Measurements from ENCODE around the gene ROCK2.
A peak's percentile ranks its signal among the peaks of the same experiment; 100 is the strongest.
"Not testable (repeated sequence)": the region's sequence is repeated elsewhere in the genome, so short reads cannot be mapped to it uniquely, and the experiment has no call there.

ROCK2 gene

GRCh38 chr2:11242542-11243174, 101.8 kb downstream of the ROCK2 start:
- no peaks in the 10 kb centered on the region for H3K27me3 ChIP-seq (replicated peaks; ENCODE audit: control insufficient read depth, insufficient read depth, low read length)
- no peak overlapping the region for H3K9ac ChIP-seq (ENCODE audit: low read length)
- no peaks in the 10 kb centered on the region for H3K9me3 ChIP-seq (ENCODE audit: control insufficient read depth, low read length)
- peaks cover 3% of the 10 kb centered on the region for H3K4me1 ChIP-seq (ENCODE audit: control insufficient read depth, insufficient read depth, low read length)
- H3K4me3 ChIP-seq (ENCODE audit: low read length) = no peak overlapping the region
- H3K36me3 ChIP-seq (ENCODE audit: control insufficient read depth, insufficient read depth, low read length, severe bottlenecking) = peaks cover 55% of the 10 kb centered on the region
- no peak for DNase-seq (ENCODE audit: low read depth)

GRCh38 chr2:11241412-11242203, 102.8 kb downstream of the ROCK2 start:
- DNase-seq (ENCODE audit: low read depth) = no peak
- H3K4me1 ChIP-seq (ENCODE audit: control insufficient read depth, insufficient read depth, low read length) = peaks cover 3% of the 10 kb centered on the region
- no peak overlapping the region for H3K4me3 ChIP-seq (ENCODE audit: low read length)
- H3K27me3 ChIP-seq (replicated peaks; ENCODE audit: control insufficient read depth, insufficient read depth, low read length) = no peaks in the 10 kb centered on the region
- H3K9ac ChIP-seq (ENCODE audit: low read length) = no peak overlapping the region
- H3K9me3 ChIP-seq (ENCODE audit: control insufficient read depth, low read length) = no peaks in the 10 kb centered on the region
- peaks cover 44% of the 10 kb centered on the region for H3K36me3 ChIP-seq (ENCODE audit: control insufficient read depth, insufficient read depth, low read length, severe bottlenecking)

DNA sequence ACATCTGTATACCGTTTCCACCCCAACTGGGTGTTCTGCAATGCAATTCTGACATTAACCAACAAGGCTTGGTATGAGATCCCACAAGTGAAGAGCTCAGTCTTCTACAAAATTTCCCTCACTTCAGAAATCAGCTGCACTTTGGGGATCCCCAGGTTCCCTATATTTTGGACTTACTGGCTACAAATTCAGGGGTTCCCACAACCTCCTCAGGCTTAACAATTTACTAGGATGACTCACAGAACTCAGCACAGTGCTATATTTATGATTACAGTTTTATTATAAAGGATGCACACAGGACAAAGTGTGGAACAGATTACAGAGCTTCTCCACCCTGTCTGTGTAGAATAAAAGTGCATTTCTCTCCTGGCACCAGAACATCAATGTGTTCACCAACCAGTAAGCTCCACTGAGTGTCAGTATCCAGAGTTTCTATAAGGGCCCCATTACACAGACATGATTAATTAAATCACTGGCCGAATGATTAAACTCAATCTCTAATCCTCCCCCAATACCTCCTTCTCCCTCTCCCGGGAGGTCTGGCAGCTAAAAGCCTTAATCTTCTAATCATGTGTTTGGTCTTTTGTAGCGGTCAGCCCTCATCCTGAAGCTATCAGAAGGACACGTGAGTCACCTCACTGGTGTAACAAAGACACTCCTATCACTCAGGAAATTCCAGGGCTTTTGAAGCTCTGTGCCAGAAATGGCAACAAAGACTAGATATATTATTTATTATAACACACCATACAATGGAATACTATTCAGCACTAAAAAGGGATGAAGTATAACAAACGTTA, 104.6 kb downstream of the ROCK2 start:
- DNase-seq (ENCODE audit: low read depth) = no peak
- H3K4me3 ChIP-seq (ENCODE audit: low read length) = no peak overlapping the region

DNA sequence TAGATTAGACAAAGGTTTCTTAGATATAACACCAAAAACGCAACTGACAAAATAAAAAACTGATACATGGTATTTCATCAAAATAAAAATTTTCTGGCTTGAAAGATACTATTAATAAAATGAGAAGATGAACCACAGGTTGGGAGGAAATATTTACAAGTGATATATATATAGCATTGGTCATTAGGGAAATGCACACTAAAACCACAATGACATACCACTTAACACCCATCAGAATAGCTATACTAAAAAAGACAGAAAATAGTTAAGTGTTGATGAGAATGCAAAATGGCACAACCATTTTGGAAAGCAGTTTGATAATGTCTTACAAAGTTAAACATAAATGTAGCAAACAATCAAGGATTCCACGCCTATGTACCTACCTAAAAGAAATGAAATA, 105.3 kb downstream of the ROCK2 start:
- Histone ChIP-seq H3K4me3 (ENCODE audit: low read length) (no peak overlapping the region), H3K27me3 (replicated peaks; ENCODE audit: control insufficient read depth, insufficient read depth, low read length) (no peaks in the 10 kb centered on the region), H3K36me3 (ENCODE audit: control insufficient read depth, insufficient read depth, low read length, severe bottlenecking) (peaks cover 51% of the 10 kb centered on the region), H3K9ac (ENCODE audit: low read length) (no peak overlapping the region), H3K4me1 (ENCODE audit: control insufficient read depth, insufficient read depth, low read length) (peaks cover 11% of the 10 kb centered on the region), H3K9me3 (ENCODE audit: control insufficient read depth, low read length) (no peaks in the 10 kb centered on the region)
- no peak for DNase-seq (ENCODE audit: low read depth)

More for the DNA sequence above, 104.6 kb downstream of the ROCK2 start:
- no peak overlapping the region for H3K9ac ChIP-seq (ENCODE audit: low read length)
- H3K27me3 ChIP-seq (replicated peaks; ENCODE audit: control insufficient read depth, insufficient read depth, low read length) = no peaks in the 10 kb centered on the region
- H3K4me1 ChIP-seq (ENCODE audit: control insufficient read depth, insufficient read depth, low read length) = peaks cover 11% of the 10 kb centered on the region
- H3K9me3 ChIP-seq (ENCODE audit: control insufficient read depth, low read length) = no peaks in the 10 kb centered on the region
- H3K36me3 ChIP-seq (ENCODE audit: control insufficient read depth, insufficient read depth, low read length, severe bottlenecking) = peaks cover 48% of the 10 kb centered on the region

DNA sequence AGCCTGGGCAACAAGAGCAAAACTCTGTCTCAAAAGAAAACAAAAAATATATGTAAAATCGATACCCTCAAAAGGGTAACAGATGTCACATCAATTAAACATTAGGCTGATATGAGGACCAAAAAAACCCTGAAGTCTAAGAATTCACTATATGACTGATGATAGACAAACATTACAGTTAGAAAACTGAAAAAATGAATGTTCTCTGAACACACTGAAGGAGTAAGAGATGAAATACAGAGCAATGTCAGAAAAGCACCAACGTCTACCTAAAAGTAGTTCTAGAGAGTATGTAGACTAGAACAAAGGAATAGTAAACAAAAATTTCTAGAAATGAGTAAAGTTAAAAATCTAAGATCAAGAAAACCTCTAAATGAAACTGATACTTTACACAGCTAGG, 107.3 kb downstream of the ROCK2 start:
- Histone ChIP-seq H3K4me1 (ENCODE audit: control insufficient read depth, insufficient read depth, low read length) (peaks cover 9% of the 10 kb centered on the region), H3K27me3 (replicated peaks; ENCODE audit: control insufficient read depth, insufficient read depth, low read length) (no peaks in the 10 kb centered on the region), H3K4me3 (ENCODE audit: low read length) (no peak overlapping the region), H3K36me3 (ENCODE audit: control insufficient read depth, insufficient read depth, low read length, severe bottlenecking) (peaks cover 44% of the 10 kb centered on the region), H3K9ac (ENCODE audit: low read length) (no peak overlapping the region), H3K9me3 (ENCODE audit: control insufficient read depth, low read length) (no peaks in the 10 kb centered on the region)
- no peak for DNase-seq (ENCODE audit: low read depth)

DNA sequence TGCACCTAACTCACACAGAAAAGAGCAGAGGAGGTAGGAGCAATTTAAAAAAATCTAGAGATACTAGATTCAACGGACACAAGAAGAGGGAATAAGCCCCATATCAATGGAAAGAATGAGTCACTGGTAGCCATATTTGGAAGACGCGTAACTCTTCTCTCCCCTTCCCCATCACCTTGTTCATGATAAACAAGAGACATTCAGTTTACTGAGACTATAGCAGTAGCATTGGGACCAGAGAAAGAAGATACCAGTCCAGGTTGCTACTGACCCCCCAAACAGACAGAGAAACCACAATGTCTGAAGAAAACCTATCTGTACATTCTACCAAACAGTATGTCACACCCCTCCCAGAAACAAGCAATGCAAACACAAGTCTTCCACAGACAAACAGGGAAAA, 108.1 kb downstream of the ROCK2 start:
- no peak overlapping the region for H3K9ac ChIP-seq (ENCODE audit: low read length)
- no peaks in the 10 kb centered on the region for H3K27me3 ChIP-seq (replicated peaks; ENCODE audit: control insufficient read depth, insufficient read depth, low read length)
- peaks cover 36% of the 10 kb centered on the region for H3K36me3 ChIP-seq (ENCODE audit: control insufficient read depth, insufficient read depth, low read length, severe bottlenecking)
- H3K4me1 ChIP-seq (ENCODE audit: control insufficient read depth, insufficient read depth, low read length) = peaks cover 9% of the 10 kb centered on the region
- no peaks in the 10 kb centered on the region for H3K9me3 ChIP-seq (ENCODE audit: control insufficient read depth, low read length)
- peak; percentile 13 for DNase-seq (ENCODE audit: low read depth)
- no peak overlapping the region for H3K4me3 ChIP-seq (ENCODE audit: low read length)

- DNase-seq (ENCODE audit: low read depth) = no peak
- H3K27me3 ChIP-seq (replicated peaks; ENCODE audit: control insufficient read depth, insufficient read depth, low read length) = no peaks in the 10 kb centered on the region
- peaks cover 9% of the 10 kb centered on the region for H3K4me1 ChIP-seq (ENCODE audit: control insufficient read depth, insufficient read depth, low read length)
- no peak overlapping the region for H3K4me3 ChIP-seq (ENCODE audit: low read length)
- no peaks in the 10 kb centered on the region for H3K9me3 ChIP-seq (ENCODE audit: control insufficient read depth, low read length)
- H3K36me3 ChIP-seq (ENCODE audit: control insufficient read depth, insufficient read depth, low read length, severe bottlenecking) = peaks cover 34% of the 10 kb centered on the region
- no peak overlapping the region for H3K9ac ChIP-seq (ENCODE audit: low read length)
Measured at GRCh38 chr2:11235583-11235982, 108.9 kb downstream of the ROCK2 start.

DNA sequence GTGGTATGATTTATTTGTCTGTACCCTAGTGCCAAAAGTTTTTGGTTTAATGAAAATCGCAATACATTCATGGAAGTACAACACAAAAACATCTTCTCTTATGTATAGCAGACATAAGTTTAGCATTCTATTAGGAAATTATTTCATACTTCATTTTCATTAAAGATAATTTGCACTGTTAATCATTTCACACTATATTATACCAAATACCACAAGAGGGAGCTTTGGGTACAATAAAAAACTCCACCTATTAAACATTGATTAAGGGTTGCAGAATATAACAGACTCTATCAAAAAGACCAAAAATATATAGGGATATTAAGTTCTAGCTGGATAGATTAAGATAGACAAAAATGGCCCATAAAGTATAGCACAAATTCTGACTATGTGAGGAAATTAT, 110.1 kb downstream of the ROCK2 start:
- peaks cover 25% of the 10 kb centered on the region for H3K36me3 ChIP-seq (ENCODE audit: control insufficient read depth, insufficient read depth, low read length, severe bottlenecking)
- H3K9me3 ChIP-seq (ENCODE audit: control insufficient read depth, low read length) = no peaks in the 10 kb centered on the region
- no peak overlapping the region for H3K9ac ChIP-seq (ENCODE audit: low read length)
- H3K27me3 ChIP-seq (replicated peaks; ENCODE audit: control insufficient read depth, insufficient read depth, low read length) = no peaks in the 10 kb centered on the region
- H3K4me1 ChIP-seq (ENCODE audit: control insufficient read depth, insufficient read depth, low read length) = peaks cover 9% of the 10 kb centered on the region
- peak; percentile 66 for DNase-seq (ENCODE audit: low read depth)
- H3K4me3 ChIP-seq (ENCODE audit: low read length) = no peak overlapping the region

- not testable (repeated sequence) for H3K9me3 ChIP-seq (ENCODE audit: control insufficient read depth, low read length); H3K4me1 ChIP-seq (ENCODE audit: control insufficient read depth, insufficient read depth, low read length); DNase-seq (ENCODE audit: low read depth); H3K9ac ChIP-seq (ENCODE audit: low read length); H3K4me3 ChIP-seq (ENCODE audit: low read length); H3K27me3 ChIP-seq (replicated peaks; ENCODE audit: control insufficient read depth, insufficient read depth, low read length)
- H3K36me3 ChIP-seq (ENCODE audit: control insufficient read depth, insufficient read depth, low read length, severe bottlenecking) = peaks cover 40% of the 10 kb centered on the region
Measured at GRCh38 chr2:11231193-11231592, 113.2 kb downstream of the ROCK2 start.

- Histone ChIP-seq H3K9me3 (ENCODE audit: control insufficient read depth, low read length) (no peaks in the 10 kb centered on the region), H3K4me1 (ENCODE audit: control insufficient read depth, insufficient read depth, low read length) (no peaks in the 10 kb centered on the region), H3K27me3 (replicated peaks; ENCODE audit: control insufficient read depth, insufficient read depth, low read length) (no peaks in the 10 kb centered on the region), H3K4me3 (ENCODE audit: low read length) (no peak overlapping the region), H3K36me3 (ENCODE audit: control insufficient read depth, insufficient read depth, low read length, severe bottlenecking) (peaks cover 47% of the 10 kb centered on the region), H3K9ac (ENCODE audit: low read length) (no peak overlapping the region)
- DNase-seq (ENCODE audit: low read depth) = no peak
Measured at GRCh38 chr2:11228692-11229091, 115.7 kb downstream of the ROCK2 start.

DNA sequence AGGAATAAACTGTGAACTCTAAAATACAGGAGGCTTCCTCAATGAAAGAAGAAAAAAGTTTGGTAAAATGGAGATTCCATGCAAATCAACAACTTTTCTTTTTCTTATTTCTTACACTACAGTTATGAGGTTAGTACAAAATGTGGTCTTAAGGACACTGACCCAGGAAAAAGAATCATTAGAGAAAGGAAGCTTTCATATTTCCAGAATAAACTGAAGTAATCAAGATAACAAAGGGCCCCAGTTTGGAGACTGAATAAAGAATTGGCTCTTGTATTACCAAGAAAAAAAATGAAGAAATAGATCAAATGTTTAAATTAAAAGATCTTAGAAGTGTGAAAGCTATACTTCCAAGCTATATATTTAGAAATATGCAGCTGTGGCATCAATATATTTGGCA, 116.8 kb downstream of the ROCK2 start:
- Histone ChIP-seq H3K27me3 (replicated peaks; ENCODE audit: control insufficient read depth, insufficient read depth, low read length) (no peaks in the 10 kb centered on the region), H3K4me1 (ENCODE audit: control insufficient read depth, insufficient read depth, low read length) (no peaks in the 10 kb centered on the region), H3K9ac (ENCODE audit: low read length) (no peak overlapping the region), H3K36me3 (ENCODE audit: control insufficient read depth, insufficient read depth, low read length, severe bottlenecking) (peaks cover 47% of the 10 kb centered on the region), H3K9me3 (ENCODE audit: control insufficient read depth, low read length) (no peaks in the 10 kb centered on the region), H3K4me3 (ENCODE audit: low read length) (no peak overlapping the region)
- no peak for DNase-seq (ENCODE audit: low read depth)
